GM12891 (cell line): ENCODE data around the gene TLCD3B.

Experiments used
- DNase-seq: peaks from one replicate; pipeline ENCODE4 v3.0.0; 2011; ENCODE audit warnings: low spot score; ENCODE audit not compliant: insufficient read length
- FAIRE-seq: peaks from 2 replicates; lab custom pipeline; 2011; peaks lifted over from hg19 to GRCh38; lab: Jason Lieb, UNC
- PAX5 ChIP-seq: IDR thresholded peaks from 2 replicates; pipeline ENCODE4 v1.6.1; 2011; ENCODE audit warnings: low read length, moderate library complexity, mild to moderate bottlenecking; ENCODE audit not compliant: insufficient read depth, severe bottlenecking
- POLR2A ChIP-seq: IDR thresholded peaks from 2 replicates; pipeline ENCODE4 v1.6.1; 2011; ENCODE audit warnings: low read depth, low read length, control low read depth
- POLR2AphosphoS5 ChIP-seq: IDR thresholded peaks from 2 replicates; pipeline ENCODE4 v1.6.1; 2011; ENCODE audit warnings: low read depth, low read length, control low read depth
- POU2F2 ChIP-seq: IDR thresholded peaks from 2 replicates; pipeline ENCODE4 v1.6.1; 2011; ENCODE audit warnings: low read depth, mild to moderate bottlenecking, control low read depth, low read length, moderate library complexity
- SPI1 ChIP-seq: IDR thresholded peaks from 2 replicates; pipeline ENCODE4 v1.6.1; 2011; ENCODE audit warnings: low read depth, low read length, control low read depth
- TAF1 ChIP-seq: IDR thresholded peaks from 2 replicates; pipeline ENCODE4 v1.6.1; 2011; ENCODE audit warnings: low read depth, low read length, control low read depth

Gene TLCD3B

DNA sequence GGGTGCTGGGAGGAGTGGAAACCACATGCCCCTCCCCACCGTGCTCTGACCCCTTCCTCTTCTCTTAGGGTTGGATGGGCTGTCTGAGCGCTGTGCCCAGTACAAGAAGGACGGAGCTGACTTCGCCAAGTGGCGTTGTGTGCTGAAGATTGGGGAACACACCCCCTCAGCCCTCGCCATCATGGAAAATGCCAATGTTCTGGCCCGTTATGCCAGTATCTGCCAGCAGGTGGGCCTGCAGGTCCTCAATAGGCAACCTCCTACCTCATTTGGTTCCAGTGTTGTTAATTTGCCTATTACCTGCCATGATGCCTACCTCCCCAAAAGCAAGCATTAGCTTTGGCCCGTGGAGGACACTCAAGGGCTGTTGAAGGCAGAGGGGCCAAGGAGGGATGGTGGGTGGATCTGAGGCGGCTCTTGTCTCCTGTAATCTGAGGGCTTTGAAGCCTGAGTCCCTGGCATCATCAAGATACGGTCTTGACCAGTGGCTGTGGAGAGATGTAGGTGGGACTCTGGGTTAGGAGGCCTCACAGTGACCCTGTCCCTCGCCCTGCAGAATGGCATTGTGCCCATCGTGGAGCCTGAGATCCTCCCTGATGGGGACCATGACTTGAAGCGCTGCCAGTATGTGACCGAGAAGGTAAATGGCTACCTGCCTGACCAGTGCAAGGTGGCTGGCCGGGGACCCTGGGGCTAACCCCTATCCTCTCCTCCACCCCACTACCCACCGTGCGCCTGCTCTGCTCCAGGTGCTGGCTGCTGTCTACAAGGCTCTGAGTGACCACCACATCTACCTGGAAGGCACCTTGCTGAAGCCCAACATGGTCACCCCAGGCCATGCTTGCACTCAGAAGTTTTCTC is 37.9 kb upstream of the TLCD3B start:
- DNase-seq = no peak
- no peak for FAIRE-seq
- TF ChIP-seq SPI1 (no peak), POLR2AphosphoS5 (no peak; the same call in none of the 2 replicates), PAX5 (no peak)

DNA sequence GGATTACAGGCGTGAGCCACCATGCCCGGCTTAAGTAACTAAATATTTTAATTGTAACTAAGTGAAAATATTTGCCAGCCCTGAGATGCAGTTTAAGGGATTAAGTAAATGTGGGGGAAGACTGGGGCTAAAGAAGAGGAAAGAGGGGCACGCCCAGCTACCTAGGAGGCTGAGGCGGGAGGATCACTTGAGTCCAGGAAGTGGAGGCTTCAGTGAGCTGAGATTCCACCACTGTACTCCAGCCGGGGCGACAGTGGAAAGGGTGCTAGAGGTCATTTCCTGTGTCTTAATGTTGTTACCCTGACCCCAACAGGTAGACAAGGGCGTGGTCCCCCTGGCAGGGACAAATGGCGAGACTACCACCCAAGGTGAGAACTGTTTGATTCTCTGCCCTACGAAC is 37.3 kb upstream of the TLCD3B start:
- no peak for DNase-seq
- TF ChIP-seq POU2F2 (no peak), PAX5 (no peak), POLR2A (no peak), SPI1 (no peak), POLR2AphosphoS5 (no peak), TAF1 (no peak)
- FAIRE-seq = no peak

DNA sequence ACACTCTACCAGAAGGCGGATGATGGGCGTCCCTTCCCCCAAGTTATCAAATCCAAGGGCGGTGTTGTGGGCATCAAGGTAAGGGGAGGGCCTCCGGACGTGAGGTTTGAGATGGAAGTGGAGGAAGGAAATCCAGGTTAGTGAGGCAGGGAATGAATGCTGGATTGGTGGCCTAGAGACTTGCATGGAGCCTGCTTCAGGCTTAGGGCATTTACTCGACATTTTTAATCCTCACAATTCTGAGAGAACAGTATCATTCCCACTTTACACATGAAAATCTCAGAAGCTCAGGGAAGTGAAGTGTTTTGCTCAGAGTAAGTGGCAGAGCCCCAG is 36.5 kb upstream of the TLCD3B start:
- DNase-seq = no peak
- TF ChIP-seq TAF1 = no peak
- TF ChIP-seq SPI1 = no peak
- TF ChIP-seq POU2F2 = no peak
- TF ChIP-seq PAX5 = no peak
- no peak for TF ChIP-seq POLR2A
- TF ChIP-seq POLR2AphosphoS5 = no peak
- no peak for FAIRE-seq

DNA sequence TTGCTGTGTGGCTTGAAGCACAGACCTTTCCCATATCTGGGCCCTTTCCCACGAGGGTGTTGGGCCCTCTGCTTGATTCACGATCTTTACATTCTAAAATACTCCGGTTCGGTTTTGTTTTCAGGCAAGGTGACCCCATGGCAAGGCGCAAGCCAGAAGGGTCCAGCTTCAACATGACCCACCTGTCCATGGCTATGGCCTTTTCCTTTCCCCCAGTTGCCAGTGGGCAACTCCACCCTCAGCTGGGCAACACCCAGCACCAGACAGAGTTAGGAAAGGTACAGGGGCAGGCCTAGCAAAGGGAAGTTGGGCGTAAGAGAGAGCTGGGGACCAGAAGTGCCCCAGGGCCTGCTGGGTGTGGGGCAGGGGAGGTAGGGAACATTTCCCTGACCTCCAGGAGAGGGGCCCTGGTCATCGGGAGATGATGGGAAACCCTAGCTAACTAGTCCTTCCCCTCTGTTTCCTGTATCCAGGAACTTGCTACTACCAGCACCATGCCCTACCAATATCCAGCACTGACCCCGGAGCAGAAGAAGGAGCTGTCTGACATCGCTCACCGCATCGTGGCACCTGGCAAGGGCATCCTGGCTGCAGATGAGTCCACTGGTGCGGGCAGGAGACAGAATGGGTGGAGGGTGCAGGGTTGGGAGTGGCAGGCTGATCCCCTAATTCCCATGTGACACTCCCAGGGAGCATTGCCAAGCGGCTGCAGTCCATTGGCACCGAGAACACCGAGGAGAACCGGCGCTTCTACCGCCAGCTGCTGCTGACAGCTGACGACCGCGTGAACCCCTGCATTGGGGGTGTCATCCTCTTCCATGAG is 35.9 kb upstream of the TLCD3B start:
- TF ChIP-seq TAF1 = no peak
- TF ChIP-seq POU2F2 = no peak
- TF ChIP-seq POLR2A = no peak
- TF ChIP-seq POLR2AphosphoS5 = no peak
- TF ChIP-seq PAX5 = no peak
- TF ChIP-seq SPI1 = no peak

DNA sequence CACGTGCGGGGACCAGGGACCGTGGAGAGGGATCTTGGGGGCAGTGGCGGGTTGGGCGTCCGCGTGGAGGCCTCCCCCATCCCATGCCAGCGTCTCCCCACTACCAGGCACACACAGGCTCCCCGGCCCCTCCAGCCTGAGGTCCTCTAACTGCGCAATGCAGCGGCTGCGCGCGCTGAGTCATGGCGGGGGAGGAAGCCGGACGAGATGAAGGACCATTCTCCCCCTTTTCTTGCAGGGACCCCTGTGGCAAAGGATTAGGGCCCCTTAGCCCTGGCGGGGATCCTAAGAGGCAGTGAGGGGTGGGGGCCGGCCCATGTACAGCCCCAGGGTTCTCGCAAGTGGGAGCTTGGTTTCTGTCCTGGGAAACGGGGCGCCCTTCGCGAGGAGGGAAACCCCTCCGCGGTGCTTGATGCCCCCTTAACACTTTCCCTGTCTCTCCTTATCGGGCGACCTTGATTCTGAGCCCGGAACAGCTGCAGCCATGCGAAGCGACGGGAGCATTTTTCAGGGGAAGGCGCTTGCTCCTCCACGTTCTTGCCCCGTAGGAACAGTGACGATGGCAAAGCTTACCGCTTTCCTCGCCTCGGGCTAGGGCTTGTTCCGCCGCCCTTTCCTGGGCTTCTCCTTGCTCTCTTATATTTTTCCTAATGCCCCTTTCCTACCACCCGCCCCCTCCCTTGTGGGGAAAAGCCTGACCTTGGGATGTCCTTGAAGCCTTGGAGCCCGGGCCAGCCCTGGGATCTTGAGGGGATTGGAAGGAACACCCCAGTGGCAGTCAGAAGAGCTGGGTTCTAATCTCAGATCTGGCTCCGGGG is 35.1 kb upstream of the TLCD3B start:
- DNase-seq (no peak), FAIRE-seq (no peak)
- TF ChIP-seq POU2F2 (no peak), TAF1 (no peak), SPI1 (no peak), PAX5 (no peak), POLR2AphosphoS5 (no peak)

More for the DNA sequence above, 35.9 kb upstream of the TLCD3B start:
- FAIRE-seq (no peak), DNase-seq (no peak)

DNA sequence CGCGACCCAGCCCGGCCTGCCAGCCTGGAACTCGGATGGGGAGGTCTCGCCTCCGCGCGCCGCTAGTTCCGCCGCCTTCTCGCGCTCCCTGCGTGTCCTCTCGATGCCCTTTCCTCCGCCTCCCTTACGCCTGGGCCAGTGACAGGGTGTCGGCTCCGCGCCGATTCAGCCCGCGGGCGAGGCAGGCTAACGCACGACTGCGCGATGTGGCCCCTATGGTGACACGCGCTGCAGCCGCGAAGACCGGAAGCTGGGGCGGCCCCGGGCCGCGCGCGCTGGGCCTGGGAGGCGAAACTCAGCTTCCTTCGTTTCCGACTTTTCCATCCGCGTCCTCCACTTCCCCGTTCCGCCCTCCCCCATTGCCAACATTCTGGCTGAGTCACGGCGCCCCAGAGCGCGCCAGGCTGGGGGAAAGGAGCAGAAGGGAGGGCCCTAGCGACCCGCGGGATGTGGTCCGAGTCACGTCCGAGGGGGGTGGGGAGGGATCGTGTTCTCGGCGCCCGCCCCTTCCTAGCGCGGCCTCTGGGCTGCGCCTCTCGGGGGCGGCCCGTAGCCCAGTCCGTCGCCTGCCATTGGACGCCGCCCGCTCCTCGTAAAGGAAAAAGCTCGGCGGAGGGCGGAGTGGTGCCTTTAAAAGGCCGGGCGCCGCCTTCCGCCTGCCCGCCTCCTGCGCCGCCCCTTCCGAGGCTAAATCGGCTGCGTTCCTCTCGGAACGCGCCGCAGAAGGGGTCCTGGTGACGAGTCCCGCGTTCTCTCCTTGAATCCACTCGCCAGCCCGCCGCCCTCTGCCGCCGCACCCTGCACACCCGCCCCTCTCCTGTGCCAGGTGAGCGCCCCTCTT is 34.3 kb upstream of the TLCD3B start, which contains the start of gene ALDOA:
Gene ALDOA, plus strand, starts transcription at position 659 of the 841 bp plus-strand sequence. CDS start 1,138 bp downstream, outside the sequence.
- TF ChIP-seq POLR2A = peak; percentile 82
- peak; percentile 4; the same call in 1 of the 2 replicates for TF ChIP-seq SPI1
- TF ChIP-seq POU2F2 = no peak; the same call in 1 of the 2 replicates
- TF ChIP-seq TAF1 = peak; percentile 66
- TF ChIP-seq POLR2AphosphoS5 = peak; percentile 90
- DNase-seq = peak; percentile 94
- peak; percentile 92 for FAIRE-seq

DNA sequence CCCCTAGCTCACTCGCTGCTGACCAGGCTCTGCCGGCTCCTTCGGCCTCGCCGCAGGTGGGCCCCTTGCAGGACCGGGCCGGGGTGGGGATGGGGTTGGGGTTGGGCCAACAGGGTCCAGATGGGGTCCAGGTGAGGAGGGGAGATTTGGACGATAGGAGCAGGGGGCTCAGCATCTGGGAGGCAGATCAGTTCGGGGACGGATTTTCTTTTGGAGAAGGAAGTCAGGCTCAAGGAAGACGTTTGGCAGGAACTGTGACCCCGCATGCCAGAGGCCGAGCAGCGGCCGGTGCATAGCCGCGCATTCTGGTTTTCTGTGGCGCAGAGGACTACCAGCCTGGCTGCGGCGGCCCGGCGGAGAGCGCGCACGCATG is 33.6 kb upstream of the TLCD3B start:
- no peak for FAIRE-seq
- no peak for DNase-seq
- no peak for TF ChIP-seq POU2F2
- peak; percentile 46; the same call in 1 of the 2 replicates for TF ChIP-seq TAF1

DNA sequence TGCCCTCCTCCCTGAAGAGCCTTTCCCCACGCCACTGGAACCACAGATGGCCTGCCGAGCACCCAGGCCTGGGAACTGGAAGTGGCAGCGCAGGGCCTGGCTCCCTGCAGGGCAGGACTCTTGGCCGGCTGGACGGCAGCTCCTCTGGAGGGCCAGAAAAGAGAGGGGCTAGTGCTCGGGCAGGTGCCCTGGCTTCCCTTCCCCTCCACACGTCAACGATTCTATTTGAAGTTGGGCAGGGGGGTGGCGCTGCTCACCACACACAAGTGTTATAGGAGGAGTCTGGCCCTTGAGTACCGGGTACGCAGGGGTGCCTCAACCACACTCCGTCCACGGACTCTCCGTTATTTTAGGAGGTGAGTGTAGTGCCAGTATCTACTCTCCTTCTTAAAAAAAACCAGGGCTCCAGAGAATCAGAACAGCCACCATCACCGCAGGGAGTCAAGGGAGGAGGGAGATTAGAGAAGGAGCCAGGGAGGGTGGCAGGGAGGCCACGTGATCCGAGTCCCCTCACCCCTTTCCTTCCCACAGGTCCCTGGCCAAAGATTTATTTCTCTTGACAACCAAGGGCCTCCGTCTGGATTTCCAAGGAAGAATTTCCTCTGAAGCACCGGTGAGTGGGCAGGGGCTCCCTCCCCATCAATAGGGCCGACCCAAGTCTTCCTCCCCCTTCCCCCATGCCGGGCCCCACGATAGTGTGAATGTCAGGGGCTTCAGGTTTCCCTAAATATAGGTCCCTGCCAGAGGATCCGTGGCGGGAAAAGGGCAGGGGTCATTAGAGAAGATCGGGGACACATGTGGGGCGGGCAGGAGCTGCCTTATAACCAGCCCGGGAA is 33.0 kb upstream of the TLCD3B start:
- peak; percentile 70 for DNase-seq
- FAIRE-seq = peak; percentile 72
- TF ChIP-seq PAX5 (no peak), POLR2A (peak; percentile 30)
